Pulmonary artery endothelial cell (primary cell): ENCODE measurements around the gene YY2. TPM values are rescaled to one million over a fixed set of nuclear protein-coding genes. Genes with fewer than 3 reads are reported as not detected.
"Not testable (repeated sequence)": the region's sequence is repeated elsewhere in the genome, so short reads cannot be mapped to it uniquely, and the experiment has no call there.

Experiments
- DNase-seq: peaks from one replicate; pipeline ENCODE4 v3.0.0-alpha.2; 2011; ENCODE audit warnings: low read depth, low spot score
- total RNA-seq: library from RNA; depleted of rRNA; stranded (reverse); fragments of >200 nt; gene quantifications from 2 replicates; pipeline ENCODE4 v1.2.3, GENCODE V29; 2014

Gene YY2
- total RNA-seq, 1 donor from 2014 or later, result 1.1 TPM

DNA sequence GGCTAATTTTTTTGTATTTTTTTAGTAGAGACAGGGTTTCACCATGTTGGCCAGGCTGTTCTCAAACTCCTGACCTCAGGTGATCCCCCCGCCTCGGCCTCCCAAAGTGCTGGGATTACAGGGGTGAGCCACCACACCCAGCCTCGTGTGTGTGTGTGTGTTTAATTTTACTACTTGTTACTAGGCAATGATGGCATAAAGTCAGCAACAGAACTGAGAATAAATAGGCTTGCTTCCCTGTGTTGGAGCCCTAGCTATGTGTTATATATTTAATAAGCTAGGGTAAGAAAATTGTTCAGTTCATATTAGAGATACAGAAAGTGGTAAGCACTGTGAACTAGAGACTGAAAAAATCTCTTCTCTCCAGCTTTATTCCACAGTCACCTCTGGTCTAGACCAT, 18.4 kb downstream of the YY2 start:
- DNase-seq, result not testable (repeated sequence)

GRCh38 chrX:21875013-21875412, 19.2 kb downstream of the YY2 start:
- DNase-seq, result no peak

DNA sequence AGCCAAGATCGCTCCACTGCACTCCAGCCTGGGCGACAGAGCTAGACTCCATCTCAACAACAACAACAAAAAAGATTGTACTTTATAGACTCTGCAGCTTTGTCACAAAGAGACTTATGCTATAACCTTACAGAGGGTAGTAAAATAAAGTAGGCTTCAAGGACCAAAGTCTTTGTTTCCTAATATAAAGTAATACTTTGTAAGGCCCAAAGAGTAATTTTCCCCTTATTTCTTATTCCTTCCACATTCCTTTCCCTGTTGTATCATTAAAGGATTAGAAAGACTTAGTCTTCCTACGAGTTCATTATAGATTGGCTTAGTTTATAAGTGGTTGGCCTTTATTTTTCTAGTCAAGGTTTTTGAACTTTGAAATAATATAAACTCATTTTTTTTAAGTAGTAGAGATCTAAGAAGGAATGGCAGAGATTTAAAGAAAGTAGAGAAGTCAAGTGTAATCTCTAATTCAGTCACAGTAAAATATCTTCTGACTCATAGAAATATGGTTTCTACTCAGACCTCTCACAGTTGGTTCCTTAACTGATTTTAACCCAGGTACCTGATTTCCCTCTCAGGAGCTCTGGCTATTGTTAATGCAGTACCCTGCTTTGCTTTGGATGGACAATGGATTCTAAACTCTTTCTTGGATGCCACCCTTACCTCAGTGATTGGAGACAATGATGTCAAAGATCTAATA, 26.2 kb downstream of the YY2 start:
- DNase-seq, result no peak

DNA sequence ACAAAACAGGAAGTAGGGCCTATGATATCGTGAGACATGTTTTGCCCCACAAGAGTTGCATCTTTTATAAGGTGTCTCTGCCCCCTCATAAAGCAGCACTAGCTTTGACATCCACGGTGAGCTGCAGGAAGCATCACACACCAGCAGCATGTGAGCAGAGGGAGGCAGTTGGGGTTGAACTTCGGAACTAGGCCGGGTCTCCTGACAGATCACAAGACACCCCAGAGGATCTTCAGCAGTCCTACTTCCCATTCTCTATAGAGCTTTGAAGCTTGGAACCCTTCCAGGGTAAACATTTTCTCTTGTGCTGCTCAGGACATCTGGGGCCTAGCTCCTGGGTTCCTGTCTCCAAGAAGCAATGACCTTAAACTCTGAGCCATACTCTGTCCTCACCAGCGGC, 27.5 kb downstream of the YY2 start:
- no peak for DNase-seq

DNA sequence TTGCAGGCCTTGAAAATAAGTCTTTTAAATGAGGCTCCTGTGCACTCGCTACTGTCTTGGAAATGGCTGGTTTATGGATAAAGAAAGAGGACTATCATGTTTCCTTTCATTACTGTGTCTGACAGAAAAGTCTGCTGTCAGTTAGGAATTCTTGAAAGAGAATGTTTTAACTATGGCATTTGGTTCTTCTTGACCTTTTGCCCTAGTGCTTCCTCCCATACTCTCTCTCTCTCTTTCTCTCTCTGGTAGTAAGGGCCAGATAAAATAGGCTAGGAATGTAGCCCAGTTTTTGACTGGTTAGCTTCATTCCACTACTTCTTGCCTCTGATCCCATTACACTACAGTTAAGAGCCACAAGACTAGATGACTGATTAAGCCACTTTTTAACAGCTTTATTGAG, 29.8 kb downstream of the YY2 start:
- no peak for DNase-seq

DNA sequence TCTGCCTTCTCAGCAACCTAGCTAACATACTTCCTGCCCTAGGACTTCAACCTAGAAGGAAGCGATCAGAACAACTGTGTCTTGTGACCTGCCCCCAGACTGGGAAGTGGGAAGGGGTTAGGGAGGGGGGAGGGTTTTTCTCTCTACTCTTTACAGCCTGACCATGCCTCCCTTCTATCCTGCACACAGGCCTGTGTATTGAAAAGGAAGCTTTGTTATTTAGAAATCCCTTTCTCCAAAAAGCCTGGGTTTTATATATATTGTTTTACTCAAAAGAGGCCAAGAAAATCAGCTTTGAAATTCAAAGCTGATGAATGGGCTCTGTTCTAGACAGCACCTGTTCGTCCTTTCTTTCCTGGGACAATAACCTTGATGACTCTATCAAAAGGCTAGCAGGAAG, 49.5 kb downstream of the YY2 start:
- DNase-seq, result no peak

GRCh38 chrX:21905953-21906352, 50.2 kb downstream of the YY2 start:
- no peak for DNase-seq

DNA sequence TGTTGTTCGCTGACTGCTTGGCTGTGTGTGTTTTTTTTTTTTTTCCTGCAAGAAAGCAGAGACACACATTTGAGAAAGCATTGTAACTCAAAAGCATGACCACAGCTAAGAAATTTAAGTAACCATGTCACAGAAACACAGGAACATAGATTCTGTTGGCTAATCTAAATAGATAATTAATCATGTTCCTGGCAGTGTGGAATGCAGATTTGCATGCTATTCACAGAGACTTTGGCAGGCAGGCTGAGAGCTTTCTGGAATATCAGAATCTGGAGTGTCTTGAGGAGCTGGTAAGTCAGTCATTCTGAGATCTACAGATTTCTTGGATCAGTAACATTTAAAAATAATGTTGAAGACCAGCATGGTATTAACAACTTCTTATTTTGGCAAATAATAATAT, 51.5 kb downstream of the YY2 start:
- no peak for DNase-seq

Other genes with a start within 250 kb of the YY2 start
- gene KLHL34, start 197.7 kb upstream of the YY2 start, total RNA-seq, result not detected in 2 replicates
- gene SMPX, start 97.9 kb upstream of the YY2 start, total RNA-seq, result not detected in 2 replicates
- gene MBTPS2, start 16.4 kb upstream of the YY2 start, total RNA-seq, result 6.0 and 6.3 TPM in 2 replicates
- gene SMS, start 84.7 kb downstream of the YY2 start, total RNA-seq, result 251 and 252 TPM in 2 replicates
- 0.56 and 1.1 TPM in 2 replicates for gene PHEX, start 176.3 kb downstream of the YY2 start, total RNA-seq